Measurements from ENCODE around the gene EIF5A. TPM values are rescaled to one million over a fixed set of nuclear protein-coding genes. Genes with fewer than 3 reads are reported as not detected.

The EIF5A gene
- total RNA-seq, 1 experiment from 2014 or later: 1,140 TPM

GRCh38 chr17:7329374-7329996, 22.1 kb downstream of the EIF5A start:
- H3K4me2 ChIP-seq (ENCODE audit: low read length): peak overlapping the region; percentile 99
- no peaks in the 10 kb centered on the region for H3K9me2 ChIP-seq (replicated peaks; ENCODE audit: low read length)
- BruUV-seq (replicated peaks): TSS peak; percentile 93
- TF ChIP-seq EZH2phosphoT487 (IDR thresholded peaks at IDR 0.05; ENCODE audit: borderline replicate concordance, low read length) (no peak), EZH2 (IDR thresholded peaks at IDR 0.05; ENCODE audit: low read length, unreplicated experiment) (no peak), CTCF (conservative IDR thresholded peaks at IDR 0.05; ENCODE audit: low read depth, low read length) (no peak)
- H3K27ac ChIP-seq (ENCODE audit: low read length): peak overlapping the region; percentile 77
- no peaks in the 10 kb centered on the region for H4K20me1 ChIP-seq (ENCODE audit: low read length)
- peak overlapping the region; percentile 88 for H3K9ac ChIP-seq (ENCODE audit: low read length)
- H3K4me1 ChIP-seq (ENCODE audit: insufficient read depth, low read length): 0 out of 2 replicates have a peak, but pooled peaks cover 6% of the 10 kb centered on the region
- no peaks in the 10 kb centered on the region for H3F3A ChIP-seq (ENCODE audit: low read length, unreplicated experiment)
- ChIA-PET CTCF (interaction anchor here (0.6 kb wide), 2 partner anchors 16 to 48 kb away, joined by 3 to 4 read pairs; no protein-coding TSS in a partner anchor), POLR2A (ENCODE audit: unreplicated experiment) (interaction anchor here (0.6 kb wide), 1 partner anchor 103 kb away, joined by 3 read pairs; no protein-coding TSS in a partner anchor)
- intact Hi-C loops (cut with micrococcal nuclease): loop anchor here (2.0 kb wide), 1 partner anchor 21 kb away; no protein-coding TSS in a partner anchor
- no peaks in the 10 kb centered on the region for H3K27me3 ChIP-seq (ENCODE audit: low read length)
- peaks cover 16% of the 10 kb centered on the region for H3K79me2 ChIP-seq (ENCODE audit: low read length)
- ATAC-seq: peak; percentile 71
- H3K36me3 ChIP-seq (ENCODE audit: low read depth, low read length): no peaks in the 10 kb centered on the region
- peak overlapping the region; percentile 95 for H2AFZ ChIP-seq (ENCODE audit: low read length)
- no peaks in the 10 kb centered on the region for H3K9me3 ChIP-seq (ENCODE audit: low read length)
- DNase-seq: peak; percentile 95
- H3K4me3 ChIP-seq (ENCODE audit: low read length): peak overlapping the region; percentile 96

GRCh38 chr17:7329997-7330637, 22.7 kb downstream of the EIF5A start:
- Histone ChIP-seq H3K27me3 (ENCODE audit: low read length) (no peaks in the 10 kb centered on the region), H2AFZ (ENCODE audit: low read length) (peak overlapping the region; percentile 95), H3F3A (ENCODE audit: low read length, unreplicated experiment) (no peaks in the 10 kb centered on the region), H3K9me3 (ENCODE audit: low read length) (no peaks in the 10 kb centered on the region), H3K4me1 (ENCODE audit: insufficient read depth, low read length) (0 out of 2 replicates have a peak, but pooled peaks cover 6% of the 10 kb centered on the region), H3K9me2 (replicated peaks; ENCODE audit: low read length) (no peaks in the 10 kb centered on the region), H3K36me3 (ENCODE audit: low read depth, low read length) (no peaks in the 10 kb centered on the region), H3K79me2 (ENCODE audit: low read length) (peaks cover 16% of the 10 kb centered on the region), H4K20me1 (ENCODE audit: low read length) (no peaks in the 10 kb centered on the region), H3K9ac (ENCODE audit: low read length) (peak overlapping the region; percentile 88), H3K4me3 (ENCODE audit: low read length) (peak overlapping the region; percentile 96), H3K4me2 (ENCODE audit: low read length) (peak overlapping the region; percentile 99), H3K27ac (ENCODE audit: low read length) (peak overlapping the region; percentile 77)
- BruUV-seq (replicated peaks): no TSS peak
- intact Hi-C loops (cut with micrococcal nuclease): loop anchor here (2.0 kb wide), 1 partner anchor 21 kb away; no protein-coding TSS in a partner anchor
- peak; percentile 83 for ATAC-seq
- ChIA-PET POLR2A (ENCODE audit: unreplicated experiment) (interaction anchor here (0.6 kb wide), 1 partner anchor 102 kb away, joined by 3 read pairs; no protein-coding TSS in a partner anchor), CTCF (interaction anchor here (0.6 kb wide), 1 partner anchor 17 kb away, joined by 3 read pairs; no protein-coding TSS in a partner anchor)
- peak; percentile 60 for DNase-seq
- TF ChIP-seq EZH2 (IDR thresholded peaks at IDR 0.05; ENCODE audit: low read length, unreplicated experiment) (no peak), EZH2phosphoT487 (IDR thresholded peaks at IDR 0.05; ENCODE audit: borderline replicate concordance, low read length) (no peak), CTCF (conservative IDR thresholded peaks at IDR 0.05; ENCODE audit: low read depth, low read length) (no peak)
